RPMI8226 (cell line): ENCODE data around the gene ADPRH.

ENCODE experiments used
- DNase-seq: peaks from one replicate; pipeline ENCODE4 v3.0.0-alpha.2; 2015

The ADPRH gene

GRCh38 chr3:119598410-119599098, 19.3 kb downstream of the ADPRH start:
- no peak for DNase-seq

- DNase-seq, result no peak
Measured at GRCh38 chr3:119599558-119600174, 20.4 kb downstream of the ADPRH start.

GRCh38 chr3:119600732-119601131, 21.4 kb downstream of the ADPRH start:
- DNase-seq, result peak; percentile 43

- DNase-seq, result no peak
Measured at GRCh38 chr3:119601154-119601553, 21.9 kb downstream of the ADPRH start.

- no peak for DNase-seq
Measured at GRCh38 chr3:119602676-119603075, 23.4 kb downstream of the ADPRH start.

GRCh38 chr3:119604878-119605277, 25.6 kb downstream of the ADPRH start:
- no peak for DNase-seq

GRCh38 chr3:119608405-119609000, 29.2 kb downstream of the ADPRH start:
- no peak for DNase-seq

- no peak for DNase-seq
Measured at GRCh38 chr3:119609301-119609700, 30.0 kb downstream of the ADPRH start.

GRCh38 chr3:119611664-119612063, 32.4 kb downstream of the ADPRH start:
- no peak for DNase-seq

- DNase-seq, result no peak
Measured at GRCh38 chr3:119613201-119613600, 33.9 kb downstream of the ADPRH start.

- DNase-seq, result no peak
Measured at GRCh38 chr3:119613872-119614271, 34.6 kb downstream of the ADPRH start.

GRCh38 chr3:119616056-119616455, 36.8 kb downstream of the ADPRH start:
- DNase-seq, result no peak

- DNase-seq, result peak; percentile 12
Measured at GRCh38 chr3:119619094-119619493, 39.8 kb downstream of the ADPRH start.

- no peak for DNase-seq
Measured at GRCh38 chr3:119620899-119621298, 41.6 kb downstream of the ADPRH start.

GRCh38 chr3:119624002-119624720, 44.9 kb downstream of the ADPRH start:
- no peak for DNase-seq

GRCh38 chr3:119625451-119626153, 46.3 kb downstream of the ADPRH start:
- DNase-seq, result no peak

GRCh38 chr3:119626196-119626595, 46.9 kb downstream of the ADPRH start:
- DNase-seq, result no peak

- no peak for DNase-seq
Measured at GRCh38 chr3:119627461-119627860, 48.2 kb downstream of the ADPRH start.

GRCh38 chr3:119628390-119628789, 49.1 kb downstream of the ADPRH start:
- peak; percentile 65 for DNase-seq

- no peak for DNase-seq
Measured at GRCh38 chr3:119628816-119629445, 49.6 kb downstream of the ADPRH start.

- no peak for DNase-seq
Measured at GRCh38 chr3:119630128-119630879, 51.0 kb downstream of the ADPRH start.

GRCh38 chr3:119630880-119631329, 51.6 kb downstream of the ADPRH start:
- DNase-seq, result no peak
